DOHH2 (cell line): Measurements from ENCODE around the gene TMEM74B.

ENCODE experiments used
- H3F3A ChIP-seq: fragments of 200-600 bp; sonication (generic), shearing (Covaris generic); 2 replicates; pipeline ENCODE4 v1.6.0; 2016; ENCODE audit warnings: antibody characterized with exemption, mild to moderate bottlenecking; ENCODE audit not compliant: control insufficient read depth, insufficient read depth
- H3K27ac ChIP-seq: fragments of 200-600 bp; sonication (generic); 2 replicates; pipeline ENCODE4 v1.5.1; 2014; ENCODE audit warnings: low read depth, mild to moderate bottlenecking, low read length, moderate library complexity
- H3K27me3 ChIP-seq: fragments of 200-600 bp; sonication (generic); 2 replicates; pipeline ENCODE4 v1.6.1; 2014; ENCODE audit warnings: mild to moderate bottlenecking, low read length, mixed read lengths; ENCODE audit not compliant: control insufficient read depth
- H3K36me3 ChIP-seq: fragments of 200-600 bp; sonication (generic); 2 replicates; pipeline ENCODE4 v1.6.1; 2014; ENCODE audit warnings: mild to moderate bottlenecking, low read length, moderate library complexity, mixed read lengths; ENCODE audit not compliant: control insufficient read depth
- H3K4me1 ChIP-seq: fragments of 200-600 bp; sonication (generic); 2 replicates; pipeline ENCODE4 v1.6.1; 2014; ENCODE audit warnings: mild to moderate bottlenecking, low read length, mixed read lengths; ENCODE audit not compliant: control insufficient read depth
- H3K4me2 ChIP-seq: fragments of 200-600 bp; sonication (generic); 2 replicates; pipeline ENCODE4 v1.6.0; 2014; ENCODE audit warnings: mild to moderate bottlenecking, low read length, moderate library complexity
- H3K4me3 ChIP-seq: fragments of 200-600 bp; sonication (generic); 2 replicates; pipeline ENCODE4 v1.5.1; 2014; ENCODE audit warnings: mild to moderate bottlenecking, low read length, mixed read lengths
- H3K79me2 ChIP-seq: fragments of 200-600 bp; sonication (generic); 2 replicates; pipeline ENCODE4 v1.6.1; 2014; ENCODE audit warnings: mild to moderate bottlenecking, low read length, mixed read lengths; ENCODE audit not compliant: control insufficient read depth
- H3K9me2 ChIP-seq: fragments of 200-600 bp; sonication (generic); replicated peaks from 2 replicates; pipeline ENCODE4 v1.6.1; 2014; ENCODE audit warnings: mild to moderate bottlenecking, low read length, mixed read lengths; ENCODE audit not compliant: control insufficient read depth
- H3K9me3 ChIP-seq: fragments of 200-600 bp; sonication (generic); 2 replicates; pipeline ENCODE4 v1.6.1; 2014; ENCODE audit warnings: antibody characterized with exemption, low read length, mixed read lengths; ENCODE audit not compliant: control insufficient read depth, insufficient read depth
- H4K20me1 ChIP-seq: fragments of 200-600 bp; sonication (generic); 2 replicates; pipeline ENCODE4 v1.6.0; 2014; ENCODE audit warnings: low read depth, mild to moderate bottlenecking, antibody characterized with exemption, low read length, moderate library complexity; ENCODE audit not compliant: control insufficient read depth, insufficient read depth
- EZH2phosphoT487 ChIP-seq: fragments of 200-600 bp; sonication (generic); IDR thresholded peaks from 2 replicates; pipeline ENCODE4 v1.6.1; 2017; ENCODE audit warnings: borderline replicate concordance, mild to moderate bottlenecking, antibody characterized with exemption, low read length, moderate library complexity, mixed read lengths
- TF ChIP-seq, protein P1 (sequence below): fragments of 200-600 bp; sonication (generic); IDR thresholded peaks from one replicate; pipeline ENCODE4 v1.5.1; 2014; ENCODE audit warnings: antibody characterized with exemption, mild to moderate bottlenecking, low read depth, low read length; ENCODE audit not compliant: poor library complexity, severe bottlenecking

Gene TMEM74B

DNA sequence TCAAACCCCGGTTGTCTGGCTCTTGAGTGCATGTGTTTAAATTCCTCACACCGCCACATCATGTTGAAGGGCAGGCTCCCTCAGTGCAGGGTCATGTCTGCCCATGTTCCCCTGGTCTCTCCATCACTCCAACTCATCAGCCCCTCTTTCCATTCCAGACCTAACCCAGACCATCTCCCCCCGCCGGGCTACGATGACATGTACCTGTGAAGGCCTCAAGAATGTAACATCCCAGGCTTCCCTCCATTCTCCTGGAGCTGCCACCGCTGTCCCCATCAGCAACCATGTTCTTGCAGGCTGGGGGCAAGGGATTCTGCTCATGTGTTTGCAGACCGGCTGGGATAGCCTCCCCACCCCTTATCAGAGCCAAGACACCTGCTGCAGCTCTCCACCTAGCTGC lies 19.9 kb downstream of the TMEM74B start:
- peaks cover 17% of the 10 kb centered on the region for H3K4me1 ChIP-seq
- no peaks in the 10 kb centered on the region for H3K9me2 ChIP-seq
- no peaks in the 10 kb centered on the region for H3K79me2 ChIP-seq
- no peak overlapping the region for H3K4me3 ChIP-seq
- H3K27ac ChIP-seq: no peak overlapping the region
- H4K20me1 ChIP-seq: no peaks in the 10 kb centered on the region
- no peaks in the 10 kb centered on the region for H3K27me3 ChIP-seq
- no peak overlapping the region for H3K4me2 ChIP-seq
- no peaks in the 10 kb centered on the region for H3F3A ChIP-seq
- H3K9me3 ChIP-seq: no peaks in the 10 kb centered on the region
- no peak for TF ChIP-seq EZH2phosphoT487
- peaks cover 77% of the 10 kb centered on the region for H3K36me3 ChIP-seq

DNA sequence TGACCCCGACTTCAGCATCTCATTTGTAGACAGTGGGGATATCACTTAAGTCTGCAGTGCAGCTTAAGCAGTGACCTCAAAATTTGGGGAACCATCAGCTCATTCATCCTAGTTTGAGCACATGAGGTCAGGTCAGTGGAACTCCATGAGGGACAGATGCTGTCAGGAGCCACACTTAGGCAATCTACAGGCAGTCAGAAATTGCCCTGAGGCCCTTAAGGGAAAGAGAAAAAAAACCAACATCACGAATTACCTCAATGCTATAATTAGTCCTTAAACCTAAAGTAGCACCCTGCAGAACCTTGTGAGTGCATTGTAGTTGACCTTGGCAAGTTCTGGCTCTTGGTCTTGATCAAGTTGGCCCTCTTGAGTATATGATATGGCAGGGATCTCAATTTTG lies 21.1 kb downstream of the TMEM74B start:
- Histone ChIP-seq H4K20me1 (no peaks in the 10 kb centered on the region), H3K27ac (no peak overlapping the region)

DNA sequence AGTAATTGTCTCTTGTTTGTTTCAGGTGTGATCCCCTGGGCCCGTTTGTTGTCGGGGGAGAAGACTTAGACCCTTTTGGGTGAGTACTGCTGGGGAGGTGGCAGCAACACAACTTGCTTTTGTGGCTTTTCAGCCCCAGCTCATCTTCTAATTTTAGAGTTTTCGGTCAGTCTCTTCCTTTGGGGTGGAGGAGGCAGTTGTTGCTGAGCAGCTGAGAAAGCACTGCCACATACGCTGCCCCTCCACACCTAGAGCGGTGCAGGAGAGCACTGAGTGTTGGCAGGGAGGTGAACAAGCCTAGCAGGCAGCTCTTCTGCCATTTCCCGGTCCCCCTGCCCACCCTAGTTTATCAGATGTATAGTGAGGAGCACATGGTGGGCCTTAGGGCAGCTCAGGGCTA lies 21.7 kb downstream of the TMEM74B start:
- peaks cover 17% of the 10 kb centered on the region for H3K4me1 ChIP-seq
- H3K27me3 ChIP-seq: no peaks in the 10 kb centered on the region
- H3K9me3 ChIP-seq: no peaks in the 10 kb centered on the region
- no peaks in the 10 kb centered on the region for H3K79me2 ChIP-seq
- TF ChIP-seq, protein P1, sequence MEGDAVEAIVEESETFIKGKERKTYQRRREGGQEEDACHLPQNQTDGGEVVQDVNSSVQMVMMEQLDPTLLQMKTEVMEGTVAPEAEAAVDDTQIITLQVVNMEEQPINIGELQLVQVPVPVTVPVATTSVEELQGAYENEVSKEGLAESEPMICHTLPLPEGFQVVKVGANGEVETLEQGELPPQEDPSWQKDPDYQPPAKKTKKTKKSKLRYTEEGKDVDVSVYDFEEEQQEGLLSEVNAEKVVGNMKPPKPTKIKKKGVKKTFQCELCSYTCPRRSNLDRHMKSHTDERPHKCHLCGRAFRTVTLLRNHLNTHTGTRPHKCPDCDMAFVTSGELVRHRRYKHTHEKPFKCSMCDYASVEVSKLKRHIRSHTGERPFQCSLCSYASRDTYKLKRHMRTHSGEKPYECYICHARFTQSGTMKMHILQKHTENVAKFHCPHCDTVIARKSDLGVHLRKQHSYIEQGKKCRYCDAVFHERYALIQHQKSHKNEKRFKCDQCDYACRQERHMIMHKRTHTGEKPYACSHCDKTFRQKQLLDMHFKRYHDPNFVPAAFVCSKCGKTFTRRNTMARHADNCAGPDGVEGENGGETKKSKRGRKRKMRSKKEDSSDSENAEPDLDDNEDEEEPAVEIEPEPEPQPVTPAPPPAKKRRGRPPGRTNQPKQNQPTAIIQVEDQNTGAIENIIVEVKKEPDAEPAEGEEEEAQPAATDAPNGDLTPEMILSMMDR: no peak
- TF ChIP-seq EZH2phosphoT487: no peak
- H3F3A ChIP-seq: no peaks in the 10 kb centered on the region
- no peak overlapping the region for H3K27ac ChIP-seq
- no peak overlapping the region for H3K4me3 ChIP-seq
- no peak overlapping the region for H3K4me2 ChIP-seq
- H4K20me1 ChIP-seq: no peaks in the 10 kb centered on the region
- H3K36me3 ChIP-seq: peaks cover 61% of the 10 kb centered on the region
- no peaks in the 10 kb centered on the region for H3K9me2 ChIP-seq

More for the DNA sequence above, 21.1 kb downstream of the TMEM74B start:
- Histone ChIP-seq H3K27me3 (no peaks in the 10 kb centered on the region), H3K36me3 (peaks cover 66% of the 10 kb centered on the region), H3K4me2 (no peak overlapping the region), H3F3A (no peaks in the 10 kb centered on the region), H3K9me2 (no peaks in the 10 kb centered on the region), H3K4me1 (peaks cover 17% of the 10 kb centered on the region), H3K79me2 (no peaks in the 10 kb centered on the region), H3K4me3 (no peak overlapping the region), H3K9me3 (no peaks in the 10 kb centered on the region)
- TF ChIP-seq, protein P1: no peak
- no peak for TF ChIP-seq EZH2phosphoT487

DNA sequence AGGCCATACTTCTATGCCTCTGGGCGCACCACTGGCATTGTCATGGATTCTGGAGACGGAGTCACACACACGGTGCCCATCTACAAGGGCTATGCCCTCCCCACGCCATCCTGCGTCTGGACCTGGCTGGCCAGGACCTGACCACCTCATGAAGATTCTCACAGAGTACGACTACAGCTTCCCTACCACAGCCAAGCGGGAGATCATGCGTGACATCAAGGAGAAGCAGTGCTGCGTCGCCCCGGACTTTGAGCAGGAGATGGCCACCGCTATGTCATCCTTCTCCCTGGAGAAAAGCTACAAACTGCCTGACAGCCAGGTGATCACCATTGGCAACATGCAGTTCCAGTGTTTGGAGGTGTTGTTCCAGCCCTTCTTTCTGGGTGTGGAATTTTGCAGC lies 23.8 kb downstream of the TMEM74B start:
- Histone ChIP-seq H3K36me3 (peaks cover 40% of the 10 kb centered on the region), H3F3A (no peaks in the 10 kb centered on the region), H3K9me2 (no peaks in the 10 kb centered on the region), H3K27me3 (no peaks in the 10 kb centered on the region), H3K79me2 (no peaks in the 10 kb centered on the region), H3K4me2 (no peak overlapping the region), H4K20me1 (no peaks in the 10 kb centered on the region), H3K27ac (no peak overlapping the region), H3K4me1 (peaks cover 3% of the 10 kb centered on the region; the same call in 1 of the 2 replicates), H3K4me3 (no peak overlapping the region), H3K9me3 (no peaks in the 10 kb centered on the region)
- no peak for TF ChIP-seq EZH2phosphoT487
- TF ChIP-seq, protein P1: no peak
